Ovary (tissue), 9 donors: ENCODE measurements around the gene ZPR1. TPM values are rescaled to one million over a fixed set of nuclear protein-coding genes. Genes with fewer than 3 reads are reported as not detected.

Experiments used
- DNase-seq, 5 donors: peaks; one replicate each; pipeline ENCODE4 v3.0.0-alpha.2; 2019 to 2020
- H3K27ac ChIP-seq, 2 donors: fragments of 200-600 bp; one replicate each; pipeline versions ENCODE4 v1.5.1 to v1.8.0; 2019 to 2022
- H3K27me3 ChIP-seq: fragments of 200-600 bp; one replicate; pipeline ENCODE4 v1.8.0; 2022
- H3K36me3 ChIP-seq: fragments of 200-600 bp; sonication (generic); one replicate; pipeline ENCODE4 v1.5.1; 2019
- H3K4me1 ChIP-seq: one replicate; pipeline ENCODE4 v1.8.1; 2013; ENCODE audit warnings: mild to moderate bottlenecking, moderate library complexity; ENCODE audit not compliant: insufficient read depth
- H3K4me3 ChIP-seq: fragments of 200-600 bp; sonication (generic); one replicate; pipeline ENCODE4 v1.5.1; 2017
- H3K9me3 ChIP-seq, 2 donors: fragments of 200-600 bp in 1 of 2; sonication (generic) in 1 of 2; one replicate each; pipeline versions ENCODE4 v1.5.1 to v1.8.1; 2013 to 2019; ENCODE audit warnings: mild to moderate bottlenecking in 1 of 2, moderate library complexity in 1 of 2
- CTCF ChIP-seq, 3 donors: fragments of 450-650 bp in 2 of 3; fragments of 200-600 bp in 1 of 3; IDR thresholded peaks; one replicate each; pipeline versions ENCODE4 v1.5.1 to v1.8.0; 2016 to 2022; ENCODE audit warnings: antibody characterized with exemption in 3 of 3, mild to moderate bottlenecking in 1 of 3
- EP300 ChIP-seq: sonication (generic); formaldehyde crosslinking; IDR thresholded peaks from one replicate; pipeline ENCODE4 v1.6.1; 2017; ENCODE audit warnings: antibody characterized with exemption
- POLR2A ChIP-seq: fragments of 450-650 bp; IDR thresholded peaks from one replicate; pipeline ENCODE4 v1.6.1; 2017; ENCODE audit warnings: antibody characterized with exemption, mild to moderate bottlenecking, moderate library complexity
- WGBS, 3 donors: extraction: QIAGEN DNeasy Blood & Tissue Kit in 1 of 3; methylation state at CpG; one replicate each; pipeline versions ENCODE4 v1.1.5 to v1.1.7; 2013 to 2017; 5-methylcytosine and 5-hydroxymethylcytosine counted together
- intact Hi-C, 4 donors: fragments of 100-400 bp; cut with DNase I; formaldehyde crosslinking; loops; one replicate each; pipeline versions ENCODE4 v1.11.0 to v1.15.1; 2022 to 2023
- polyA plus RNA-seq, 2 donors: library from polyadenylated mRNA; stranded (reverse); fragments of 200-250 nt in 1 of 2; fragments of 350-450 nt in 1 of 2; fragmentation: Illumina TruSeq in 1 of 2; extraction: RNeasy Lipid Tissue Mini Kit (QIAGEN cat#74804) in 1 of 2; gene quantifications; one replicate each; pipeline ENCODE4 v1.2.3, GENCODE V29; 2013 to 2014
- total RNA-seq, 7 donors: library from RNA; depleted of rRNA in 2 of 7; stranded (reverse); fragments of >200 nt in 2 of 7; fragmentation: NEBNext Ultra II Directional in 3 of 7; extraction: Animal tissue kit (Norgen Biotek cat#: 25700) in 3 of 7; gene quantifications; one replicate each; pipeline versions ENCODE4 v1.1.0 to v1.2.4, GENCODE V29; 2016 to 2023
- donor health status: DM: no; HTN: no; CAD: no; lungs with moderate emphysema.
- donor health status: DM: no; HTN: no; CAD: no.
- donor health status: Bipolar disorder and iron deficiency.
- donor health status: DM: yes; HTN: yes; CAD: no.
- donor health status: DM: no; HTN: no; CAD: no.
- donor health status: DM: yes; HTN: yes; CAD: no.

Gene ZPR1
- total and polyA plus RNA-seq, 9 donors = 12.0 to 68.7 (median 37.0) TPM

- TF ChIP-seq EP300 (no peak), POLR2A (no peak), CTCF (IDR thresholded peaks at IDR 0.05) (no peak)
- DNase-seq = no peak
- intact Hi-C loops = no loop called here
- Histone ChIP-seq H3K4me3 (no peak overlapping the region), H3K4me1 (peaks cover 3% of the 10 kb centered on the region), H3K36me3 (no peaks in the 10 kb centered on the region), H3K9me3 (no peaks in the 10 kb centered on the region), H3K27ac (no peak overlapping the region), H3K27me3 (no peaks in the 10 kb centered on the region)
- 77 to 85% (median 80%) methylated on average over 5 of the region's 5 CpGs for WGBS, 3 donors
Observed at GRCh38 chr11:116774661-116775060, 13.2 kb downstream of the ZPR1 start.

GRCh38 chr11:116773203-116774097 is 14.4 kb downstream of the ZPR1 start:
- intact Hi-C loops = no loop called here
- WGBS, 3 donors = 5 to 6% (median 5%) methylated on average over 25 of the region's 25 CpGs
- no peaks in the 10 kb centered on the region for H3K9me3 ChIP-seq
- H3K4me1 ChIP-seq = peaks cover 3% of the 10 kb centered on the region
- TF ChIP-seq POLR2A (no peak), CTCF (IDR thresholded peaks at IDR 0.05) (no peak), EP300 (no peak)
- no peaks in the 10 kb centered on the region for H3K27me3 ChIP-seq
- DNase-seq = no peak
- H3K4me3 ChIP-seq = peak overlapping the region; percentile 83
- peak overlapping the region in 1 of 2 donors; percentile 77 for H3K27ac ChIP-seq
- no peaks in the 10 kb centered on the region for H3K36me3 ChIP-seq

- 0 to 1% (median 0%) methylated on average over 59 to 73 of the region's 73 CpGs for WGBS, 3 donors
- peak within 1 kb of the TSS; percentile 83 for H3K4me3 ChIP-seq
- H3K36me3 ChIP-seq = no peaks in the 10 kb centered on the region
- peaks cover 3% of the 10 kb centered on the region for H3K4me1 ChIP-seq
- intact Hi-C loops = no loop called here
- peak; percentile 88 to 94 (median 93) for DNase-seq
- peak within 1 kb of the TSS; percentile 77 to 82 for H3K27ac ChIP-seq
- H3K9me3 ChIP-seq = no peaks in the 10 kb centered on the region
- H3K27me3 ChIP-seq = no peaks in the 10 kb centered on the region
- TF ChIP-seq POLR2A (peak; percentile 51), EP300 (no peak), CTCF (IDR thresholded peaks at IDR 0.05) (peak in 1 of 3 donors; percentile 13)
Observed at GRCh38 chr11:116772443-116773202, 15.2 kb downstream of the ZPR1 start, which contains the start of gene BUD13. Gene BUD13 (minus strand): TSS chr11:116772987. CDS start chr11:116772964, 23 bp downstream.

- no peaks in the 10 kb centered on the region for H3K9me3 ChIP-seq
- H3K4me1 ChIP-seq = peaks cover 3% of the 10 kb centered on the region
- no peaks in the 10 kb centered on the region for H3K27me3 ChIP-seq
- no peak for TF ChIP-seq POLR2A
- no peak for TF ChIP-seq CTCF (IDR thresholded peaks at IDR 0.05)
- no peak for TF ChIP-seq EP300
- no peaks in the 10 kb centered on the region for H3K36me3 ChIP-seq
- intact Hi-C loops = no loop called here
- DNase-seq = no peak
- H3K27ac ChIP-seq = no peak overlapping the region
- H3K4me3 ChIP-seq = peak overlapping the region; percentile 83
- 2 to 6% (median 5%) methylated on average over 2 of the region's 2 CpGs for WGBS, 3 donors
Observed at GRCh38 chr11:116771935-116772334, 15.9 kb downstream of the ZPR1 start.
